ENCODE results near the gene UNC5B. TPM values are rescaled to one million over a fixed set of nuclear protein-coding genes. Genes with fewer than 3 reads are reported as not detected.

The UNC5B gene
- total RNA-seq, 1 experiment from 2014 or later: 22.0 TPM

GRCh38 chr10:71209352-71209715 is 3.0 kb upstream of the UNC5B start:
- H4K20me1 ChIP-seq (ENCODE audit: insufficient read depth): no peaks in the 10 kb centered on the region
- peak overlapping the region; percentile 72 for H3K4me2 ChIP-seq (ENCODE audit: low read length)
- no TSS peak for BruUV-seq (replicated peaks)
- intact Hi-C loops (cut with micrococcal nuclease): loop anchor here (1.0 to 5.0 kb wide), 3 partner anchors 192 to 306 kb away; no protein-coding TSS in a partner anchor
- H3K9me3 ChIP-seq (ENCODE audit: control insufficient read depth in 1 of 2, insufficient read depth in 1 of 2, low read depth in 1 of 2, low read length in 2 of 2): no peaks in the 10 kb centered on the region
- H3K9ac ChIP-seq (ENCODE audit: low read length): no peak overlapping the region
- peaks cover 6 to 28% of the 10 kb centered on the region in 2 experiments for H3K4me1 ChIP-seq (ENCODE audit: control insufficient read depth in 1 of 2, insufficient read depth in 2 of 2, low read length in 2 of 2)
- POLR2A ChIA-PET: interaction anchor here (1.2 kb wide), 1 partner anchor 51 kb away, joined by 3 read pairs; no protein-coding TSS in a partner anchor
- H3K9me2 ChIP-seq (ENCODE audit: insufficient read depth): no peaks in the 10 kb centered on the region
- CTCF ChIA-PET: interaction anchor here (1.0 to 1.6 kb wide), 11 partner anchors 9 to 307 kb away, joined by 3 to 10 read pairs (median 4); no protein-coding TSS in a partner anchor
- ATAC-seq (no peak), DNase-seq (ENCODE audit: low read depth, low spot score) (no peak)
- no peak overlapping the region for H3K4me3 ChIP-seq (replicated peaks in 1 of 2; ENCODE audit: low read depth in 1 of 2, low read length in 2 of 2)
- H2AFZ ChIP-seq (ENCODE audit: low read depth, low read length, poor library complexity, severe bottlenecking): peak overlapping the region; percentile 70
- H3K36me3 ChIP-seq (ENCODE audit: control insufficient read depth in 1 of 2, insufficient read depth in 2 of 2, low read length in 2 of 2): no peaks in the 10 kb centered on the region
- H3K79me2 ChIP-seq (ENCODE audit: insufficient read depth, low read length): 0 out of 2 replicates have a peak, but pooled peaks cover 9% of the 10 kb centered on the region
- peaks cover 27% of the 10 kb centered on the region; the same call in 1 of the 2 replicates for H3K27me3 ChIP-seq (ENCODE audit: insufficient read depth, low read length)
- TF ChIP-seq FOSL1 (IDR thresholded peaks at IDR 0.05; ENCODE audit: low read depth) (no peak), POLR2A (IDR thresholded peaks at IDR 0.05; ENCODE audit: borderline replicate concordance, extremely low read depth, insufficient read depth, insufficient read length) (no peak), ZFX (IDR thresholded peaks at IDR 0.05) (no peak), EGR1 (IDR thresholded peaks at IDR 0.05; ENCODE audit: low read depth) (no peak), JUND (IDR thresholded peaks at IDR 0.05) (no peak), SRF (IDR thresholded peaks at IDR 0.05; ENCODE audit: low read depth) (no peak), SP1 (IDR thresholded peaks at IDR 0.05; ENCODE audit: low read depth) (no peak), CBX3 (IDR thresholded peaks at IDR 0.05; ENCODE audit: low read depth) (no peak), ZBTB33 (IDR thresholded peaks at IDR 0.05; ENCODE audit: extremely low read depth, insufficient replicate concordance, low read length) (no peak), ATF3 (IDR thresholded peaks at IDR 0.05) (no peak), REST (IDR thresholded peaks at IDR 0.05; ENCODE audit: low read depth) (no peak), ZNF274 (IDR thresholded peaks at IDR 0.05; ENCODE audit: low read depth, low read length) (no peak), SIN3A (IDR thresholded peaks at IDR 0.05; ENCODE audit: low read depth) (no peak), CTCF (IDR thresholded peaks at IDR 0.05 in 2 of 3, conservative IDR thresholded peaks at IDR 0.05 in 1 of 3; ENCODE audit: borderline replicate concordance in 1 of 3, insufficient read depth in 1 of 3, low read depth in 2 of 3, low read length in 2 of 3) (no peak), ELF1 (IDR thresholded peaks at IDR 0.05; ENCODE audit: borderline replicate concordance, low read depth) (no peak), RAD21 (IDR thresholded peaks at IDR 0.05; ENCODE audit: low read depth) (no peak), MAX (IDR thresholded peaks at IDR 0.05) (no peak), TCF7L2 (IDR thresholded peaks at IDR 0.05; ENCODE audit: borderline replicate concordance, extremely low read depth, insufficient read depth, insufficient read length) (no peak)
- RAD21 ChIA-PET (ENCODE audit: low non-redundant PET in 1 of 2, low total read pairs in 2 of 2, uncharacterized antibody in 2 of 2, unreplicated experiment in 2 of 2): interaction anchor here in 1 of 2 experiments (0.7 to 1.4 kb wide), 2 partner anchors 284 to 289 kb away, joined by 3 to 6 read pairs; no protein-coding TSS in a partner anchor
- no peak overlapping the region for H3K27ac ChIP-seq (ENCODE audit: low read depth, low read length)

Measured in HCT116 (cell line).